Heart left ventricle (tissue), 16 donors: ENCODE results near the gene PGD. TPM values are rescaled to one million over a fixed set of nuclear protein-coding genes. Genes with fewer than 3 reads are reported as not detected.

Experiments used
- ATAC-seq, 4 donors: fragments of 200-7000 bp; cut with Tn5 transposase; one replicate each; pipeline ENCODE4 v1.9.1; 2020 to 2022; ENCODE audit warnings: moderate library complexity in 4 of 4, mild to moderate bottlenecking in 3 of 4, moderate number of reproducible peaks in 1 of 4
- DNase-seq, 5 donors: peaks; one replicate each; pipeline ENCODE4 v3.0.0-alpha.2; 2020
- H3K27ac ChIP-seq, 12 donors: fragments of 200-600 bp; sonication (generic) in 4 of 12; one replicate each; pipeline versions ENCODE4 v1.5.0 to v1.8.0; 2016 to 2022; ENCODE audit warnings: mild to moderate bottlenecking in 2 of 12
- H3K27me3 ChIP-seq, 9 donors: fragments of 200-600 bp; sonication (generic) in 2 of 9; one replicate each; pipeline versions ENCODE4 v1.5.1 to v1.8.0; 2016 to 2022; ENCODE audit warnings: mild to moderate bottlenecking in 3 of 9
- H3K36me3 ChIP-seq, 9 donors: fragments of 200-600 bp; sonication (generic) in 2 of 9; one replicate each; pipeline versions ENCODE4 v1.5.0 to v1.8.0; 2018 to 2022; ENCODE audit warnings: mild to moderate bottlenecking in 2 of 9
- H3K4me1 ChIP-seq, 12 donors: fragments of 200-600 bp; sonication (generic) in 4 of 12; one replicate each; pipeline versions ENCODE4 v1.5.0 to v1.8.0; 2016 to 2022; ENCODE audit warnings: mild to moderate bottlenecking in 3 of 12
- H3K4me3 ChIP-seq, 12 donors: fragments of 200-600 bp; sonication (generic) in 4 of 12; one replicate each; pipeline versions ENCODE4 v1.5.0 to v1.8.0; 2017 to 2022; ENCODE audit warnings: mild to moderate bottlenecking in 9 of 12, moderate library complexity in 4 of 12
- H3K9me3 ChIP-seq, 12 donors: fragments of 200-600 bp; sonication (generic) in 4 of 12; one replicate each; pipeline versions ENCODE4 v1.5.0 to v1.8.0; 2016 to 2022; ENCODE audit warnings: mild to moderate bottlenecking in 1 of 12
- POLR2A ChIP-seq, 2 donors: fragments of 450-650 bp; IDR thresholded peaks; one replicate each; pipeline ENCODE4 v1.6.1; 2017; ENCODE audit warnings: antibody characterized with exemption in 2 of 2, mild to moderate bottlenecking in 2 of 2, moderate library complexity in 2 of 2
- WGBS, 4 donors: extraction: QIAGEN DNeasy Blood & Tissue Kit in 2 of 4; methylation state at CpG; one replicate each; pipeline versions ENCODE4 v1.1.5 to v1.1.7; 2013 to 2018; 5-methylcytosine and 5-hydroxymethylcytosine counted together
- intact Hi-C, 10 donors: fragments of 100-400 bp; cut with DNase I; formaldehyde crosslinking; loops; one replicate each; pipeline versions ENCODE4 v1.11.1 to v1.14.2; 2022
- polyA plus RNA-seq, 2 donors: library from polyadenylated mRNA; stranded (reverse); fragments of 200-250 nt; gene quantifications; one replicate each; pipeline ENCODE4 v1.2.3, GENCODE V29; 2013
- total RNA-seq, 9 donors: library from RNA; depleted of rRNA in 2 of 9; stranded (reverse); fragments of >200 nt in 2 of 9; fragmentation: NEBNext Ultra II Directional in 3 of 9; extraction: Animal tissue kit (Norgen Biotek cat#: 25700) in 3 of 9; gene quantifications; one replicate each; pipeline versions ENCODE4 v1.1.0 to v1.2.4, GENCODE V29; 2016 to 2023
- TF ChIP-seq, protein P1 (sequence below), 12 donors: fragments of 200-600 bp; sonication (generic) in 4 of 12; IDR thresholded peaks; one replicate each; pipeline versions ENCODE4 v1.5.0 to v1.8.0; 2018 to 2022; ENCODE audit warnings: antibody characterized with exemption in 12 of 12, mild to moderate bottlenecking in 5 of 12
- donor health status: ischemic (EF 13 %, LVEDD 7.1; RV severe dilation, severe dysfunction).
- donor health status: healthy with polysubstance abuse.
- donor health status: DM: no; HTN: yes; CAD: no.
- donor health status: DM: no; HTN: no; CAD: no.
- donor health status: ischemic (EF 25% LVEDD 6.9; RV normal size, moderate dysfunction).
- donor health status: ischemic (EF 25% LVEDD 5.7; RV mildly dilated, moderate dysfunction).
- donor health status: healthy.
- donor health status: DM: yes; HTN: yes; CAD: no.
- donor health status: ischemic (EF 35%, LVEDD 5.7; RV mildly dilated, moderate dysfunction).
- donor health status: nonischemic (EF 11% LVEDD 7.7; RV severe dilation, severe dysfunction).
- donor health status: DM: yes; HTN: yes; CAD: no.
- donor health status: PGD.
- donor health status: ischemic (EF 29% LVEDD 5.4; RV normal size, mild dysfunction).
- donor health status: nonischemic (EF 23%, LVEDD 6.1; RV moderate dilation, normal function).

PGD gene
- total and polyA plus RNA-seq, 11 donors = 13.3 to 95.2 (median 30.9) TPM

GRCh38 chr1:10438677-10439163, 39.9 kb downstream of the PGD start:
- WGBS, 4 donors = 54 to 61% (median 56%) methylated on average over 7 of the region's 7 CpGs
- Histone ChIP-seq H3K4me3 (no peak overlapping the region), H3K27me3 (no peaks in the 10 kb centered on the region), H3K36me3 (peaks cover 0 to 32% (median 3%) of the 10 kb centered on the region in 9 donors), H3K27ac (peak overlapping the region in 1 of 12 donors; percentile 36), H3K4me1 (no peaks in the 10 kb centered on the region), H3K9me3 (no peaks in the 10 kb centered on the region)
- DNase-seq (no peak), ATAC-seq (peak in 3 of 4 donors; percentile 33 to 82 (median 62))
- intact Hi-C loops = loop anchor here in 1 of 10 donors (10.0 kb wide), 1 partner anchor 56 kb away; no protein-coding TSS in a partner anchor
- TF ChIP-seq, protein P1, sequence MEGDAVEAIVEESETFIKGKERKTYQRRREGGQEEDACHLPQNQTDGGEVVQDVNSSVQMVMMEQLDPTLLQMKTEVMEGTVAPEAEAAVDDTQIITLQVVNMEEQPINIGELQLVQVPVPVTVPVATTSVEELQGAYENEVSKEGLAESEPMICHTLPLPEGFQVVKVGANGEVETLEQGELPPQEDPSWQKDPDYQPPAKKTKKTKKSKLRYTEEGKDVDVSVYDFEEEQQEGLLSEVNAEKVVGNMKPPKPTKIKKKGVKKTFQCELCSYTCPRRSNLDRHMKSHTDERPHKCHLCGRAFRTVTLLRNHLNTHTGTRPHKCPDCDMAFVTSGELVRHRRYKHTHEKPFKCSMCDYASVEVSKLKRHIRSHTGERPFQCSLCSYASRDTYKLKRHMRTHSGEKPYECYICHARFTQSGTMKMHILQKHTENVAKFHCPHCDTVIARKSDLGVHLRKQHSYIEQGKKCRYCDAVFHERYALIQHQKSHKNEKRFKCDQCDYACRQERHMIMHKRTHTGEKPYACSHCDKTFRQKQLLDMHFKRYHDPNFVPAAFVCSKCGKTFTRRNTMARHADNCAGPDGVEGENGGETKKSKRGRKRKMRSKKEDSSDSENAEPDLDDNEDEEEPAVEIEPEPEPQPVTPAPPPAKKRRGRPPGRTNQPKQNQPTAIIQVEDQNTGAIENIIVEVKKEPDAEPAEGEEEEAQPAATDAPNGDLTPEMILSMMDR (IDR thresholded peaks at IDR 0.05) = no peak

GRCh38 chr1:10440305-10440704, 41.4 kb downstream of the PGD start:
- TF ChIP-seq, protein P1 (IDR thresholded peaks at IDR 0.05) = no peak
- TF ChIP-seq POLR2A (IDR thresholded peaks at IDR 0.05) = no peak
- Histone ChIP-seq H3K4me1 (no peaks in the 10 kb centered on the region), H3K4me3 (no peak overlapping the region), H3K27me3 (no peaks in the 10 kb centered on the region), H3K36me3 (peaks cover 0 to 31% (median 3%) of the 10 kb centered on the region in 9 donors), H3K9me3 (no peaks in the 10 kb centered on the region), H3K27ac (no peak overlapping the region)
- DNase-seq = no peak
- WGBS, 4 donors = 92 to 98% (median 96%) methylated on average over 2 of the region's 2 CpGs
- intact Hi-C loops = no loop called here
- ATAC-seq = no peak

DNA sequence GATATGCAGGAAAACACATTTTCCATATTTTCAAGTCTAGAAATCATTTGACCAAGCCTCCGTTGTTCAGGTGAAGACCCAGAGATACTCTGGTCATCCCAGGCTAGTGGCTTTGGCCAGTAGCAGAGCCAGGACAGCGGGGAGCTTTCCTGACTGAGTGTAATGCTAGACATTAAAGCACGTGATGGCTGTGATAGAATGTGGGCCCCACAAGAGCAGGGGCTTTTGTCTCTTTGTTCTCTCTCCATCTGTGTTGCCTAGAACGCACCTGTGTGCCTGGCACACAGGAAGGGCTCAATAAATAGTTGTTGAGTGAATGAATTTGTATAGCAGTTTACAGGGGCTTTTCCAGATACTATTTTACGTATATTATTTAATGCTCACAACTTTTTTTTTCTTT, 41.9 kb downstream of the PGD start:
- no peaks in the 10 kb centered on the region for H3K9me3 ChIP-seq
- H3K27me3 ChIP-seq = no peaks in the 10 kb centered on the region
- no peak for DNase-seq
- TF ChIP-seq POLR2A (IDR thresholded peaks at IDR 0.05) = no peak
- no peak for ATAC-seq
- intact Hi-C loops = no loop called here
- WGBS, 4 donors = 88 to 96% (median 91%) methylated on average over 5 of the region's 5 CpGs
- no peak overlapping the region for H3K4me3 ChIP-seq
- H3K36me3 ChIP-seq = peaks cover 0 to 30% (median 3%) of the 10 kb centered on the region in 9 donors
- H3K27ac ChIP-seq = no peak overlapping the region
- no peaks in the 10 kb centered on the region for H3K4me1 ChIP-seq

DNA sequence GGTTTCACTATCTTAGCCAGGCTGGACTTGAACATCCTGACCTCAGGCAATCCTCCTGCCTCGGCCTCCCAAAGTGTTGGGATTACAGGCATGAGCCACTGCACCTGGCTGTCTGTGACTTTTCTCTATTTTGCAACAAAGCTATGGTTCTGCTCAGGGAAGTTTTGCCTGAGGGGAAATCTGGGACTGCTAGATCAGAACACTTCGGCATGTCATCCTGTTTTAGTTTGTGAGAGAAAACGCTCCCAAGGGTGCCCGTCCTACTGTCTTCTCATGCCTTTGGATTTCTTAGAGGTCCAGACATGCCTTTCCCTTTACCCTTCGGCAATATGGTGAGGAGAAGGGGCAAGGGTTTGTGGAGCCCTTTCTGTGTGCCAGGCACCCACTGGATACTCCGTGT, 45.4 kb downstream of the PGD start:
- Histone ChIP-seq H3K27ac (no peak overlapping the region), H3K36me3 (peaks cover 0 to 30% (median 3%) of the 10 kb centered on the region in 9 donors), H3K27me3 (no peaks in the 10 kb centered on the region), H3K9me3 (no peaks in the 10 kb centered on the region), H3K4me1 (no peaks in the 10 kb centered on the region), H3K4me3 (no peak overlapping the region)
- DNase-seq (no peak), ATAC-seq (no peak)
- intact Hi-C loops = no loop called here
- 94 to 99% (median 95%) methylated on average over 6 of the region's 6 CpGs for WGBS, 4 donors
- TF ChIP-seq, protein P1 (IDR thresholded peaks at IDR 0.05) = no peak
- TF ChIP-seq POLR2A (IDR thresholded peaks at IDR 0.05) = no peak
